ENCODE results near the gene KRT76.

KRT76 gene

DNA sequence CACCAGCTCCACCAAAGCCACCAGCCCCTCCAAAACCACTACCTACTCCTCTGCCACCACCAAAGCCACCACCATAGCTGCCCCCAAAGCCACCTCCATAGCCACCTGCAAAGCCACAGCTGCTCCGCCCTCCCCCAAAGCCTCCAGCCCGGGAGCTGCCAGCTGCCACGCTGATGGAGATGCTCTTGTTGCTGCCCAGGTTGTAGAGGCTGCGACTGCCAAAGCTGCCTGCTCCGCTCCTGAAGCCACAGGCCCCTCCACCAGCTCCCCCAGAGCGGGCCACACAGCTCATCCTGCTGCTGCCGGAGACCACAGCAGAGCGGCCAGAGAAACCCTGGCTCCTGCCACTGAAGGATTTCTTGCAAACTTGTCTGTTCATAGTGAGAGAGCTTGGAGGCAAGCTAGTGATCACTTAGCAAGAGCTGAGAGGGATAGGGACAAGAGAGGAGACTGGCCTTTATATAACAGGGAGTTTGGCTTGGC is at the start of gene KRT76:
KRT76 (minus strand) TSS at position 433 of the 483 bp plus-strand sequence; CDS start at position 379, 54 bp downstream.
- no peak for DNase-seq (ENCODE audit: low read depth in 2 of 2)

DNA sequence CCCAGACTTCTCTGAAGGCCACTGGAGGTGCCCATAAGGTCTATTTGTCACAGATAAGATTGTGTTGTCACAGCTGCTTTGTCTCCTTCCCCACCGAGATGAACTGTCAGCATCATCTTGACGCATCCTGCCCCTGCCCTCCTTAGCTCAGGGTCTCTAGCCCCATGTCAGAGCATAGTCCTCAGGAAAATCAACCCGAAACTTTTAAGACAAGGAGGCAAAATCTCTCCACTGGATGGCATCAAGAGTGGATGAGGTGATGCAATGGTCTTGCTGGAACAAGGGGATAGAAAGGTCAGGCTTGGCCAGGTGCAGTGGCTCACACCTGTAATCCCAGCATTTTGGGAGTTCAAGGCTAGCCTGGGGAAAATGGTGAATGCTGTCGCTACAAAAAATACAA is 48.8 kb upstream of the KRT76 start:
- DNase-seq (ENCODE audit: low read depth in 2 of 2), result no peak

DNA sequence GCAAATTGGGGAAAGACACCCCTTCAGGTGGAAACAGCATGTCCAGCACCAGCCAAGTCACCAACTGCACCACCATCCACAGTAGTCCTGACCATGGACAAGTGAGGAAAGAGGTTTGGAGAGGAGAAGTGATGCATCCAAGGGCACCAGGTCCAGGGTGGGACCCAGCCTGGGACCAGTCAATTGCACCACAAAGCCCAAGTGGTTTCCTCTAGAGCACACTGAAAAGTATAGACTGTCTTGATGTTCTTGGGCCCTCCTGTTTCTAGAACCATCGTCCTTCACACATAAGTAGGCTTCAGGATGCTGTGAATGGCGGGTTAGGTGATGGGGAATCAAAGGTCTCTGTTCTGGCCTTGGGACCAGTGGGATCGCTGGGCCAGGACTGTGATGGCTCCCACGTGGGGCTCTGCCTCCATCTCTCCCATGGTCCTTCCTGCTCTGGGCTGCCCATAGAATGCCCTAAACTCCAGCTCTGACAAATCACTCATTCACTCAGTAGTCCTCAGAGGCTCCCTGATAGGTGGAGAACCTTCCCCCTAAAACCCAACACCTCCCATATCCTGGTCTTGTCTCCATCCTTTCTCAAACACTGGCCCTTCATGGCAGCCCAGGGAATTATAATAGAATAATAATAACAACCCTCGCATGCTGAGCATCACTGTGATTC is 47.7 kb upstream of the KRT76 start:
- no peak for DNase-seq (ENCODE audit: low read depth in 2 of 2)

DNA sequence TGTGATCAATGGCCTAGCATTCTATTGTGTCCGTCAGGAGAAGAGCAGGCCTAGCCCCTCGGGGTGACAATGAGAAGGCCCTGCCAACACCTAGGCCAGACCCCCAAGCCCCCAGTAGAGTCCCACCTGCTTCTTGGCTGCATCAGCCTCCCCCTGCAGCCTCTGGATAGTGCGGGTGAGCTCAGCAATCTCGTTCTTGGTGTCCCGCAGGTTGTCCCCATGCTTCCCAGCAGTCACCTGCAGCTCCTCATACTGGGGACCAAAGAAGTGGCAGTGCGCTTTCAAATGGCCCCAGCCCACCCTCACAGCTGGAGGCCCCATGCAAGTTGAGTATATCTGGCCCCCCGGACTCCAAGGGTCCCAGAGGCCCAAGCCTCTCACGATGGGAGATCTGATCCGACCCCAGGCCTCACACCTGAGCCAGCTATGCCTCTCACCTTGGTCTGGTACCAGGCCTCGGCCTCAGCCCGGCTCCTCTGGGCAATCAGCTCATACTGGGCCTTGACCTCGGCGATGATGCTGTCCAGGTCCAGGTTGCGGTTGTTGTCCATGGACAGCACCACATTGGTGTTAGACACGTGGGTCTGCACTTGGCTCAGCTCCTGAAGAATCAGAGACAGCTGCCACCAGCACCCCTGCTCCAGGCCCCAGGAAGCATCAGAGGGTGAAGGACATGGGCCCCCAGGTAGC is 46.8 kb upstream of the KRT76 start:
- DNase-seq (ENCODE audit: low read depth in 2 of 2), result no peak

DNA sequence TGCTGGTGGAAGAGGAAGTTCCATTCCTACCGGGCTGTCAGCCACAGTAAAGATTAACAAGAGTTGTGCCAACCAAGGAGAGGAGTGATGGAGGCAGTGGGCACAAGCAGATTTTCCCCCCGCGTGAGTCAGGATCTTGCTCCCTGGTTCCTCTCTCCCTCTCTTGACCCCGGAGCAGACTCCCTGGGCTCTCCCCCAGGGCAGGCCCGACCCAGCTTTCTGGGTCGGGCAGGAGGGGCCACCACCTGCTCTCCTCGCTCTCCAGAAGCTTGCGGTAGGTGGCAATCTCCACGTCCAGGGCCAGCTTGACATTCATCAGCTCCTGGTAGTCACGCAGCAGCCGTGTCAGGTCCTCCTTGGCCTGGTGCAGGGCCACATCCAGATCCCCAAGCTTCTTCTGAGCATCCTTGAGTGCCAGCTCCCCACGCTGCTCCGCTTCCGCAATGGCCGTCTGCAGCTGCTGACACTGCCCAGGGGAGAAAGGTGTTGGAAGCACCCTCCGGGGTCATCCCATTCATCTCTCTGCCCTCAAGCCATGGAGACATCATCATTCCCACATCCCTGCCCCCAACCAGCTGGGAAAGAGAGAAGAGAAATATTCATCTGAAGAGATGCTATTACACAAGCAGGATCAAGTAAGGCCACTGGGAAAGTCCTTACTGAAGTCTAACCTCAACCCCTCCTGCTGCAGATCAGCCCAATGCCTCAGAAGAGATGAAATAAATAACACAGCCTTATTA is 45.8 kb upstream of the KRT76 start:
- no peak for DNase-seq (ENCODE audit: low read depth in 2 of 2)

DNA sequence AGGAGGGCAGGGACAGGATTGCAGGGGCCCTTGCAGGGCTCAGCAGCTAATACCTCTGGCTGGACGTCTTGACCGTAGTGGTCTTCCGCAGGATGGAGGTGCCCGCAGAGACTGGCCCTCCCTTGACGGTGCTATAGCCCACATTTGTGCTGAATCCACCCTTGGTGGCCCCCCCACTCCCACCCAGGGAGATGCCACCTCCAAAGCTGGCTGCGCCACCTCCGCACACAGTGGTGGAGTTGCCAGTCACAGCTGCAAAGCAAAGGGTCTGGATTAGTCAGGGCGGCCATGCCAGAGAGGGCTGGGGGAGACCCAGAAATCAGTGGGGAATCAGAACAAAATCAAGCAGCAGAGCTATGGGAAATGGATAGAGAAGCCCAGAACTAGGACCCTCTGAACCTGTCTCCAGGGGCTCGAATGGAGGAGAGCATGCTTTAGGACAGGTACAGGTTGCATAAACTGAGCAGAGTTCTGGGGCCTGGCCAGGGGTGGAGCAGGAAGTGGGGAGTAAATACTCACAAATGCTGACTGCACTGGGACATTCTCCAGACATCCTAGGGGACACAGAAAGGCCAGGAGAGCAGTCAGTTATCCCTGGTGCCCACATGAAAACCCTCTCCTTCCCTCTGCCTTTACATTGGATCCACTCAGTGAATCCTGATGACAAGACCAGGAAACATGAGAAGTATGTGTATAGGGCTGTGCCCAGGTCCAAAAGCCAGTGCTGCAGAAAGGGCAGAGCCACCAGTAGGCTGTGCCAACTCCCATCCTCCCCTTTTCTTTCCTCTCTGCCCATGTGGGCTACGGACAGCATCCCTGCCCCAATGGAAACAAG is 44.9 kb upstream of the KRT76 start:
- DNase-seq (ENCODE audit: low read depth in 2 of 2), result no peak

DNA sequence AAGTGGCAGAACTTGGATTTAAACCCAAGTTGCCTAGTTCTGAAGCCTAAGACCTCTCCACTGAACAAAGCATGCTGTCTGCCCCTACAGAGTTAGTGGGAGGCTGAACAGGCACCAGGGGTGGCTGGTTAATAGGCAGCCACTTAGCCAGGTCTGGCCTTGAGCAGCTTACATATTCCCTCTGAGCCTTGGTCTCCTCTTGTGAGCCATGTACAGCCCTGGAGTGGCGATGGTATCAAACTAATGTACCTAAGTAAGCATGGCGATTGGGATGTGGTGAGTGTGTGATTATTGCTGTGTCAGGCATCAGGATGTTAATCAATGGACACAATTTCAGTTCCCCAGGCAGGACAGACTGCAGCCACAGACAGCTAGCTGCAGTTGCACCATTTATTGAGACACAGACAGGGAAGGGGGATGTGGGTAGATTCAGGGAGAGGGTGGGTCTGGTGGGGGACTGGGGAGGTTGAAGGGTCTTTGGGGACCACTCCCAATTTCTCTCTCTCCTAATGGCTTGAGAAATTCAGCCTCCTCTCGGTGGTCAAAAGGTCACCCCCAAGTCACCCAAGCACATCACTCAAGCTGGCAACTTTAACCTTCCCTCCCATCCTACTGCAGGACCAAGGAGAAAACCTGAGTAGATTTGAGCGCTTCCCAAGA is 44.1 kb upstream of the KRT76 start:
- no peak for DNase-seq (ENCODE audit: low read depth in 2 of 2)

DNA sequence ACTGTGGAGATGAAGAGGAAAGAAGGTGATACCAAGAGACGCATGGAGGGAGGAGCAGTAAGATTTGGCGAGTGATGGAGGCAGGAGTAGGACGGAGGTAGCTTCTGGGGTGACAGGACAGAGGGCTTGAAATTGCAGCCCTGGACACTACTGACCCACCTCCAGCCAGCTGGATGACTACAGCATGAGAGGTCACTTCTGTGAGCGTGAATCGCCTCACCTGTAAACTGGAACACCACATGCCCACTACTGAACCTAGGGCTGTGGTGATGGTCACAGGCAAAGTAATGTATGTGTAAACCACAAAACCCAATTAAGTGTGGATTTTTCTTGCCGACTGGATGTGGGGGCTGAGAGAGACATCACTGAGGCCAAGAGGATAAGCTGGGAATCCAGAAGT is 43.4 kb upstream of the KRT76 start:
- no peak for DNase-seq (ENCODE audit: low read depth in 2 of 2)

DNA sequence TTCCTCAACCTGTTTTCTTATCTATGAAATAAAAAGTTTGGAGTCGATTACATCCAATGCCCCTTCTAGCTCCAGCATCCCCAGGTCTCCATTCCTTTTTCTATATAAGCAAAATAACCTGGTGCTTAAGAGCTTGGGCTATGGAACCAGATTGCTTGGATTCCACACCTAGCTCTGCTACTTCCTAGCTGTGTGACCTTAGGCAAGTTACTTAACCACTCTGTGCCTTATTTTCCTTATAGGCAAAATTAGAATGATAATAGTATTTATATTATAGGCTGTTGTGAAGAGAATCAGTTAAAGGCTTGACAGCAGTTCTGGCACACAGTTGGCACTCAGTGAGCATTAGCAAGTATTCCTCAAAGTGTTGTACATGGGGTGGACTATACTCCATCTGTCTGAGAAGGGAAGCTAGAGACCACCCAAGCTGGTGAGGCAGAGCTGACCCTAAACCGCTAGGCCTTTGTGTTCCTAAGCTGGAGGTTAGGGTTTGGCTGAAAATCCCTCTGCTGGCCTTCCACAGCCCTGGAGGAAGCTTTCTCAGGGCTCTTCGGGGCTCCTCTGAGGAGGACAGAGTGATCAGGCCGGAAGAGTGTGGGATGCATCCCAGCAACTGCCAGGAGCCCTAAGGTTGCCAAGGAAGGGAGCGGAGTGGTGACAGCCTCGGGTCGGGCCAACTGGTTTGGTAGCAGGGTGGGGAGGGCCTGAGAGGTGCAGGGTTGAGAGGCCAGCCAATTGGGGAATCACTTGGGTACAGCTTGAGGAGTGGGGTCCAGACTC is 42.8 kb upstream of the KRT76 start:
- DNase-seq (ENCODE audit: low read depth in 2 of 2), result no peak

DNA sequence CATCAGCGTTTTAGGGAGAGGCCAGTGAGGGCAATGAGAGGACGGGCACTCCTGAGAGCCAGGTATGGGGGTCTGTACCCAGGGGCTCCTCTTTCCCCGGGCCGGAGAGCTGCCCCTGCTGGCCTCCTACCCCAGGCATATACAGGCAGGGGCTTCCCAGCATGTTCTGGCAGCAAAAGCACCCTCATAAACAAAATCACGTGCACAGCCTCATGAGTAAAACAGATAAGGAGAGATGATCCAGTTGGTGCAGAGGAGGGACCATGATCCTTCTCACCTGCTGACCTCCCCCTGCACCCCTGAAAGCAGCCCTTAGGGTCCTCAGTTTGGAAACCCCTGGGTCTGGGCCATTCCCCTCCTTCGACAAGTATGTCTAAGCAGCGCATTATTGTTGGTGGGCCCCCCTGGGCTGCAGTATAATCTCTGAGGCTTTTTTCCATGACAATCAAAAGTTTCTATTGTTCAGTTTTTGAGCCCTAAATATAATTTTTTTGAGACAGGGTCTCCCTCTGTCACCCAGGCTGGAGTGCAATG is 41.8 kb upstream of the KRT76 start:
- no peak for DNase-seq (ENCODE audit: low read depth in 2 of 2)

DNA sequence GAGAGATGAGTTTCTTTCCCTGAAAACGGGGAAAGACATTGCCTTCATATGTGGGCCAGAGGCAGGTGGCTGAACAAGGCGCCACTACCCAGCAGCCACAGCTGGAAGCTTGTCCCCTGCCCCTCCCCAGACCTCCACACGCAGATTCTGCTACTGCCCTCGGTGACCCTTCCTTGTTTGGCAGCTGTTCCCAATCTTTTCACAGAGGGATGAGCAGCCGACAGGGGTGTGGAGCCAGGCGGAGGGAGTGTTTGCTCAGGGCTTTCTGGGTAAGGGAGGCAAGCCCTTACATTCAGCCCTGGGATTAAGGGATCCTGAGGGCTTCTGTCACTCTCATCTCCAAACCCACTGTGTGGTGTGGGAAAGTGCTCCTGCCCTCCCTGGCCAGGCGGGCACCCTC is 41.2 kb upstream of the KRT76 start:
- no peak for DNase-seq (ENCODE audit: low read depth in 2 of 2)

DNA sequence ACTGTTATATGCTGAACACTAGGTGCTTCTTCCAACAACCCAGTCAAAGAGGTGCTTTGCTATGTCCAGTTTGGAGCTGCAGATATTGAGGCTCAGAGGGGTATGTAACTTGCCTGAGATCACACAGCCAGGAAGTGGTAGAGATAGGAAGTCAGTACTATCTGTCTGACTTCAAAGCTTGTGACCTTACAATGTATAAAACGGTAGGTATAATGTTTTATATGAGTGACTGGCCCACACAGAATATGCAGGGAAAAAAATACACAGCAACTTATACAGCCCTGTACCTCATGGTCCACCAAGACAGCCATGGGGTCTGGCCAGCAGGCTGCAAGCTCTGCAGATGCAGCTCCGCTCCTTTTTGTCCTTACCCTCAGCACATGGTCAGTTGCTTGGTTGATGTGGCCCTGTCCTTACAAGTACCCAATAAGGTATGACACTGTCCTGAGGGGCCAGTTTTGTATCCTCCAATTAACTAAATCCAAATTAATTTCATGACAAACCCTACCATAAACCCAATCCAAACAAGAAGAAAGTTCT is 40.6 kb upstream of the KRT76 start:
- no peak for DNase-seq (ENCODE audit: low read depth in 2 of 2)

DNA sequence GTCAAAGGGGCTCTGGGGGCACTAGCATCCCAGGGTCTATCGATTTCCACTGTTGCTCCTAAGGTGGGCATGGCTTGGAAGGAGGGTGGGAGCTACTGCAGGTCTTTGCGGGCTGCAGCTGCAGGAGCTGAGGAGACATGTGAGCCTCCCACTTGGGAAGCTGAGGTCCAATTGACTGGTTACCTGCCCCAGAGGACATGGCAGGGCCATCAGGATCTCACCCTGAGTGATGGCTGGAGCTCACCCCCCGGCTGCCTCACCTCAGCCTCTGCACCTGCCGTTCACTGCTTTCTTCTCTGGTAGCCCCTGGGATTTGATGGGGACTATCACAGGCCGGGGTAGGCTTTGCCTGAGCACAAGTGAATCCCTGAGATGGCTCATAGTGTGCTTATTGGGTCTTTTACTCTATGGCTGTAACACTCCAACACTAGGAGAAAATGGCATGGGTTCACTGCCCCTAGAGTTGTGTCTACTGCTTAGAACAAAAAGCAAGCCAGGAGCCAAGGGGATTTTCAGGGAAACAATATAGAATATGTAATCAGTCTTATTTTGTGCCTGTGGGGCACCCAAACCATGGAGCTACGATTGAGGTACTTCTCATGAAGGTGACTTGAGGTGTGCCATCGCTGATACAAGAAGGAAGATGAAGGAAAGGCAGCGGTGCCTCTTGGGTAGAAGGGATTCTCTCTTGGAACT is 40.0 kb upstream of the KRT76 start:
- DNase-seq (ENCODE audit: low read depth in 2 of 2), result no peak

DNA sequence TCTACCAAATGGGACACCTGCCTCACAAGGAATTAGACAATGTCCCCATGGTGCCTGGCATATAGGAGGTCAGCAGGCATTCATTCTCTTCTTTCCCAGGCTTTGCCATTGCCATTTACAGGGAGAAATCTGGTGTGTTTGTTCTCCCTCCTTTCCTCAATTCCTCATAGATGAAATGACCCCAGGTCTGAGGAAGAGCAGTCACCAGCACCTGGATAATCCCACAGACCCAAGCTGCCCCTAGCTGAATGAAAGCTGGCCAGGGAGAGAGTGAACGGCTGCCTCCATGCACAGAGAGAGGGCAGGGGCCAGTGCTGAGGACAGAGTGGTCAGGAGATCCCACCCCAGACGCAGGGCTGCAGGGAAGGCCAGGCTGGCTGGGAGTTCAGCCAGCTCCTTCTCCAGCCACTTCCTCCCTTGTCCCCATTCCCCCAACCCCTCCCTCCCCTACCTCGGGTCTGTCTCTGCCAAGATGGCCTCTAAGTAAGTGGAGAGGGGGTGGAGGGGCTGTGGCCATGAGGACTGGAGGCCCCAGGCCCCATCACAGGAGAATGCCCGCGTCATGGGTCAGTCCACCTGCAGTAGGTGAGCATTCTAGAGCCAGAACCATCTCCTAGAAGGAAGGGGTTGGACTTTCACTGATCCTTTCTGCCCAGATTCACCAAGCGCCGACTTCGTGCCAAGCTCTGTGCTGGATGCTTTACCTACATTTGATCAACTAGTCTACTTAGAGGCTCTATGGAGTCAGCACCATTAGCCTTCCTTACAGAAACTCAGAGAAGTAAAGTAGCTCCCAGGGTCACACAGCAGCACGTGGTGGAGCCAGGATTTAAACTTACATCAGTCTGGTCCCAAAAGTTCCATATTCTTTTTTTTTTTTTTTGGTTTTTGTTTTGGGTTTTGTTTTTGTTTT is 38.8 kb upstream of the KRT76 start:
- DNase-seq (ENCODE audit: low read depth in 2 of 2), result no peak

DNA sequence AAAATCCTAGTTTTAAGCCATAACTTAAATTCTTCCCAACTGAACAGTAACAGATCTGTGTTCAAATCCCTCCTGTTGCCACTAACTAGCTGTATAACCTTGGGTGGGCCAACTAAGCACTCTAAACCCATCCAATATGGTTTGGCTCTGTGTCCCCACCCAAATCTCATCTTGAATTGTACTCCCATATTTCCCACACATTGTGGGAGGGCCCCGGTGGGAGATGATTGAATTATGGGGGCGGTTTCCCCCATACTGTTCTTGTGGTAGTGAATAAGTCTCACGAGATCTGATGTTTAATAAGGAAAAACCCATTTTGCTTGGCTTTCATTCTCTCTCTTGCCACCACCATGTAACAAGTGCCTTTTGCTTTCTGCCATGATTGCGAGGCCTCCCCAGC is 38.0 kb upstream of the KRT76 start:
- DNase-seq (ENCODE audit: low read depth in 2 of 2), result no peak

DNA sequence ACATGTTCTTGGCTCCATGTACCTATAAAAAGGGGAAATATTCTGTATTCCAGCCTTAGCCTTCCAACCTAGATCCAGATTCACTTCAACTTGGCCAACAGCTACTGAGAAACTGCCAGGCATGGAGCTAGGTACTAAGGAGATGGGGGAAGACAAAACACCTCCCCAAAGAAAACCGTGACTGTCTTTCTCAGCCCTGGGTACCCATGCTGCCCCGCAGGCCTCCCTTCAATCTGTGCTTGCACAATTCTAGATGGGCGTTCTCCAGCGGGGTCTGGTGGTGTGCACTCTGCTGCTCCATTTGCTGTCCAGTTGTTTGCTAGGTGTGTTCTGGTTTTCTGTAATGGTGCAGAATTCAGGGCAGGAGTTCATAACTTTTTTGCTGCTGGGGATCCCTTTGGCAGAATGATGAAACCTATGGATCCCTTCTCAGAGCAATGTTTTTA is 37.6 kb upstream of the KRT76 start:
- DNase-seq (ENCODE audit: low read depth in 2 of 2), result no peak

DNA sequence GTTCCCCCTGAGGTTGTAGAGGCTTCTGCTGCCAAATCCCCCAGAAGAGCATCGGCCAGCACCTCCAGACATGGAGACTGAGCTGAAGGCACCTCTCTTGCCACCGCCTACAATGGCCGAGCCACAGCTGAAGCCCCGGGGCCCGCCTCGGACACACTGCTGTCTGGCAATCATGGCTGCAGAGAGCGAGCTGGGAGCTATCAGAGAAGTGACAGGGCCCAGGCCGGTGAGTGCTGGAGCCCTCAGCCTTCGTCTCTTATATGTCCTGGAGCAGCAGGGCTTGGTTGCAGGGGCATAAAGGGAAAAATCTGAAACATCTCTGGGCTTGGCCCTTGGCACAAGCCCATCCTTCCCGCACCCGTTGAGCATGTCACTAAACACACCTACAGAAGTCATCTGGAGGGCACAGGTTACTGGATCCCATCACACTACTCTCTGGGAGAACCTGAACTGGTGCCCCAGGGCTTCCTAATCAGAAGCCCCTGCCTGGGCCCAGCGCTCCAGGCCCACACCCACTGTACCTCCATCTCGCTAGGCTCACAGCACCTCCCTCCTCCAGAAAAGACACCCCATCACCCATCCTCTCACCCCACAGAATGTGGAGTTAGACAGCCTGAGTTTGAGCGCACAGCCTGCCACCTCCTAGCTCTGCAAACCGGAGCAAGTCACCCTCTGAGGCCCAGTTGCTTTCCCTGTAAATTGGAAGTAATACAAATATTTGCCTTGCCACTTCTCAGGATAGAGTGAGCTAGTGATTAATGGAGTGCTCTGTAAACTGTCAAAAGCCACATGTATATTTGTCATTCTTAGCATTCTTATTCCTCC is 37.0 kb upstream of the KRT76 start, which contains the start of gene KRT4:
KRT4 (minus strand) TSS at position 232 of the 825 bp plus-strand sequence; CDS start at position 174, 58 bp downstream.
- no peak for DNase-seq (ENCODE audit: low read depth in 2 of 2)
